ENCODE measurements around the gene EXOC3L1. TPM values are rescaled to one million over a fixed set of nuclear protein-coding genes. Genes with fewer than 3 reads are reported as not detected.

The EXOC3L1 gene
- total and polyA plus RNA-seq, 2 of the 13 experiments (the other 11 are each of a cell fraction or from before 2014, with no cell fraction given) = 0.12 TPM; not detected in 1

DNA sequence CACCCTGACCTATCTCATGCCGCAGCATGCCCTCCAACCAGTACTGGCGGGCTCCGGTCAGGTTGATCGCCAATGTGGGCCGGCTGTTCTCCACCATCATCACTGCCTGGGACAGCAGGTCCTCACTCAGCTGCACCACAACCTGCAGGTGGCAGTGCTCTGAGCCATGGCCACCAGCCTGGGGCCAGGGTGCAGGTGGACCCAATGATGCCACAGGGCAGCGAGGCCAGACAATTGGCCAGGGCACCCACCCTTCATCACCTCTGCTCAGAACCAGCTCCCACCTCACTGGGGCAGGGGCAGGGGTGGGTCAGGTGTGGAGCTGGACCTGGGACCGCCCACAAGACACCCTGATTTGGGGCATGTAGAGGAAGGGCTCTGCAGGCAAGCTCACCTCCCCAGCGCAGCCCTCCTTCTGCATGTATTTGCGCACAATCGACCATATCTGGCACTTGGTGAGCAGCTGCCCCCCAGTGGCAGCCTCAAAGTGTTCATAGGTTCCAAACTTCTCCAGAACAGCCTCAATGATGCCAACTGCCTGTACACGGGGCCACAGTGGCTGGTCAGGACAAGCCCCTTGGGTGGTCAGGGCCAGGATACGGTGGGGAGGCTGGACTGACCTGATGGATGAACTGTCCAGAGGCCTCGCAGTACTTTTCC lies 10.4 kb downstream of the EXOC3L1 start:
- in situ Hi-C loops (cut with HindIII; ENCODE audit: extremely low pct_ligation_motif_present, low pct_unique_long_range_greater_than_20kb) (no loop called here), intact Hi-C loops (cut with micrococcal nuclease; ENCODE audit: unreplicated experiment) (no loop called here)
- Histone ChIP-seq H4K20me1 (ENCODE audit: insufficient read depth, low read length) (no peaks in the 10 kb centered on the region; the same call in 1 of the 2 replicates), H3K4me3 (replicated peaks in 1 of 3; ENCODE audit: insufficient read depth in 1 of 3, low read depth in 2 of 3, low read length in 3 of 3) (no peak overlapping the region), H3K36me3 (replicated peaks in 1 of 2; ENCODE audit: control insufficient read depth in 1 of 2, insufficient read depth in 2 of 2, low read length in 2 of 2) (no peaks in the 10 kb centered on the region; a peak in 1 of 5 replicates), H3K27me3 (ENCODE audit: control insufficient read depth in 1 of 2, insufficient read depth in 2 of 2, low read length in 2 of 2) (no peaks in the 10 kb centered on the region; a peak in 1 of 5 replicates), H3K9me3 (ENCODE audit: low read length) (no peaks in the 10 kb centered on the region), H3K27ac (ENCODE audit: extremely low read length, insufficient read depth, low read length) (no peak overlapping the region), H3K4me1 (ENCODE audit: insufficient read depth, low read length) (peaks cover 37% of the 10 kb centered on the region), H3K4me2 (ENCODE audit: low read depth, low read length) (no peak overlapping the region), H3K79me2 (ENCODE audit: insufficient read depth, low read length) (no peaks in the 10 kb centered on the region), H2AFZ (ENCODE audit: low read length) (no peak overlapping the region), H3K9ac (ENCODE audit: insufficient read depth, low read depth, low read length) (no peak overlapping the region)
- DNase-seq (ENCODE audit: low spot score) (no peak), FAIRE-seq (no peak), ATAC-seq (peak; percentile 13)
- no TSS peak for BruUV-seq (replicated peaks)
- POLR2A ChIA-PET = interaction anchor here (1.0 kb wide), 1 partner anchor 19 kb away, joined by 3 read pairs; no protein-coding TSS in a partner anchor
- CTCF ChIA-PET (ENCODE audit: low intra/inter-chr PET ratio, low total read pairs) = interaction anchor here (1.3 kb wide), 1 partner anchor 225 kb away, joined by 5 read pairs; no protein-coding TSS in a partner anchor
- WGBS (ENCODE audit: low lambda C conversion rate) = 82% methylated on average over 11 of the region's 13 CpGs
- peak; percentile 42 for TF ChIP-seq AGO2 (optimal IDR thresholded peaks at IDR 0.05; ENCODE audit: low read depth, low read length)
- TF ChIP-seq CAMTA2 (CRISPR knock-in tag; IDR thresholded peaks at IDR 0.05; ENCODE audit: borderline replicate concordance) = 0 out of 2 replicates have a peak, but pooled peaks have one; percentile 24
- TF ChIP-seq STAG1 (CRISPR knock-in tag; IDR thresholded peaks at IDR 0.05) = peak; percentile 40
- TF ChIP-seq ZSCAN31 (CRISPR knock-in tag; IDR thresholded peaks at IDR 0.05; ENCODE audit: low read depth) = no peak
- TF ChIP-seq NONO (IDR thresholded peaks at IDR 0.05) = no peak
- TF ChIP-seq NONO (CRISPR knock-in tag; conservative IDR thresholded peaks at IDR 0.05) = 0 out of 2 replicates have a peak, but pooled peaks have one; percentile 33
- TF ChIP-seq, protein P1, sequence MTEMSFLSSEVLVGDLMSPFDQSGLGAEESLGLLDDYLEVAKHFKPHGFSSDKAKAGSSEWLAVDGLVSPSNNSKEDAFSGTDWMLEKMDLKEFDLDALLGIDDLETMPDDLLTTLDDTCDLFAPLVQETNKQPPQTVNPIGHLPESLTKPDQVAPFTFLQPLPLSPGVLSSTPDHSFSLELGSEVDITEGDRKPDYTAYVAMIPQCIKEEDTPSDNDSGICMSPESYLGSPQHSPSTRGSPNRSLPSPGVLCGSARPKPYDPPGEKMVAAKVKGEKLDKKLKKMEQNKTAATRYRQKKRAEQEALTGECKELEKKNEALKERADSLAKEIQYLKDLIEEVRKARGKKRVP (CRISPR knock-in tag; IDR thresholded peaks at IDR 0.05) = peak in 1 of 2 experiments; percentile 25; a peak in 1 of 4 replicates
- TF ChIP-seq ZBTB38 (CRISPR knock-in tag; IDR thresholded peaks at IDR 0.05) = peak; percentile 36; the same call in 1 of the 2 replicates
- 0 out of 2 replicates have a peak, but pooled peaks have one; percentile 35 for TF ChIP-seq ZNF672 (CRISPR knock-in tag; IDR thresholded peaks at IDR 0.05)
- TF ChIP-seq ZNF558 (CRISPR knock-in tag; IDR thresholded peaks at IDR 0.05; ENCODE audit: borderline replicate concordance) = no peak
- TF ChIP-seq, protein P2, sequence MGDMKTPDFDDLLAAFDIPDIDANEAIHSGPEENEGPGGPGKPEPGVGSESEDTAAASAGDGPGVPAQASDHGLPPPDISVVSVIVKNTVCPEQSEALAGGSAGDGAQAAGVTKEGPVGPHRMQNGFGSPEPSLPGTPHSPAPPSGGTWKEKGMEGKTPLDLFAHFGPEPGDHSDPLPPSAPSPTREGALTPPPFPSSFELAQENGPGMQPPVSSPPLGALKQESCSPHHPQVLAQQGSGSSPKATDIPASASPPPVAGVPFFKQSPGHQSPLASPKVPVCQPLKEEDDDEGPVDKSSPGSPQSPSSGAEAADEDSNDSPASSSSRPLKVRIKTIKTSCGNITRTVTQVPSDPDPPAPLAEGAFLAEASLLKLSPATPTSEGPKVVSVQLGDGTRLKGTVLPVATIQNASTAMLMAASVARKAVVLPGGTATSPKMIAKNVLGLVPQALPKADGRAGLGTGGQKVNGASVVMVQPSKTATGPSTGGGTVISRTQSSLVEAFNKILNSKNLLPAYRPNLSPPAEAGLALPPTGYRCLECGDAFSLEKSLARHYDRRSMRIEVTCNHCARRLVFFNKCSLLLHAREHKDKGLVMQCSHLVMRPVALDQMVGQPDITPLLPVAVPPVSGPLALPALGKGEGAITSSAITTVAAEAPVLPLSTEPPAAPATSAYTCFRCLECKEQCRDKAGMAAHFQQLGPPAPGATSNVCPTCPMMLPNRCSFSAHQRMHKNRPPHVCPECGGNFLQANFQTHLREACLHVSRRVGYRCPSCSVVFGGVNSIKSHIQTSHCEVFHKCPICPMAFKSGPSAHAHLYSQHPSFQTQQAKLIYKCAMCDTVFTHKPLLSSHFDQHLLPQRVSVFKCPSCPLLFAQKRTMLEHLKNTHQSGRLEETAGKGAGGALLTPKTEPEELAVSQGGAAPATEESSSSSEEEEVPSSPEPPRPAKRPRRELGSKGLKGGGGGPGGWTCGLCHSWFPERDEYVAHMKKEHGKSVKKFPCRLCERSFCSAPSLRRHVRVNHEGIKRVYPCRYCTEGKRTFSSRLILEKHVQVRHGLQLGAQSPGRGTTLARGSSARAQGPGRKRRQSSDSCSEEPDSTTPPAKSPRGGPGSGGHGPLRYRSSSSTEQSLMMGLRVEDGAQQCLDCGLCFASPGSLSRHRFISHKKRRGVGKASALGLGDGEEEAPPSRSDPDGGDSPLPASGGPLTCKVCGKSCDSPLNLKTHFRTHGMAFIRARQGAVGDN (CRISPR knock-in tag; IDR thresholded peaks at IDR 0.05) = peak; percentile 50
- TF ChIP-seq, protein P3, sequence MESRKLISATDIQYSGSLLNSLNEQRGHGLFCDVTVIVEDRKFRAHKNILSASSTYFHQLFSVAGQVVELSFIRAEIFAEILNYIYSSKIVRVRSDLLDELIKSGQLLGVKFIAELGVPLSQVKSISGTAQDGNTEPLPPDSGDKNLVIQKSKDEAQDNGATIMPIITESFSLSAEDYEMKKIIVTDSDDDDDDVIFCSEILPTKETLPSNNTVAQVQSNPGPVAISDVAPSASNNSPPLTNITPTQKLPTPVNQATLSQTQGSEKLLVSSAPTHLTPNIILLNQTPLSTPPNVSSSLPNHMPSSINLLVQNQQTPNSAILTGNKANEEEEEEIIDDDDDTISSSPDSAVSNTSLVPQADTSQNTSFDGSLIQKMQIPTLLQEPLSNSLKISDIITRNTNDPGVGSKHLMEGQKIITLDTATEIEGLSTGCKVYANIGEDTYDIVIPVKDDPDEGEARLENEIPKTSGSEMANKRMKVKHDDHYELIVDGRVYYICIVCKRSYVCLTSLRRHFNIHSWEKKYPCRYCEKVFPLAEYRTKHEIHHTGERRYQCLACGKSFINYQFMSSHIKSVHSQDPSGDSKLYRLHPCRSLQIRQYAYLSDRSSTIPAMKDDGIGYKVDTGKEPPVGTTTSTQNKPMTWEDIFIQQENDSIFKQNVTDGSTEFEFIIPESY (CRISPR knock-in tag; IDR thresholded peaks at IDR 0.05) = peak; percentile 37; the same call in 1 of the 2 replicates
- no peak for TF ChIP-seq ZNF317 (CRISPR knock-in tag; IDR thresholded peaks at IDR 0.05)
- 0 out of 2 replicates have a peak, but pooled peaks have one; percentile 10 for TF ChIP-seq SP5 (CRISPR knock-in tag; IDR thresholded peaks at IDR 0.05; ENCODE audit: borderline replicate concordance, low read depth)
- TF ChIP-seq ZNF274 (CRISPR knock-in tag; IDR thresholded peaks at IDR 0.05) = 0 out of 2 replicates have a peak, but pooled peaks have one; percentile 36
- no peak for TF ChIP-seq TBX3 (IDR thresholded peaks at IDR 0.05; ENCODE audit: borderline replicate concordance)

All from HepG2 (cell line).